SH-SY5Y (cell line): ENCODE data around the gene RHBDL3.

ENCODE experiments used
- GATA2 ChIP-seq: IDR thresholded peaks from 2 replicates; pipeline ENCODE4 v1.6.1; 2011; ENCODE audit warnings: mild to moderate bottlenecking, low read depth, low read length
- GATA3 ChIP-seq: IDR thresholded peaks from 2 replicates; pipeline ENCODE4 v1.6.1; 2011; ENCODE audit warnings: low read depth, mild to moderate bottlenecking, low read length, moderate library complexity

Gene RHBDL3, protein sequence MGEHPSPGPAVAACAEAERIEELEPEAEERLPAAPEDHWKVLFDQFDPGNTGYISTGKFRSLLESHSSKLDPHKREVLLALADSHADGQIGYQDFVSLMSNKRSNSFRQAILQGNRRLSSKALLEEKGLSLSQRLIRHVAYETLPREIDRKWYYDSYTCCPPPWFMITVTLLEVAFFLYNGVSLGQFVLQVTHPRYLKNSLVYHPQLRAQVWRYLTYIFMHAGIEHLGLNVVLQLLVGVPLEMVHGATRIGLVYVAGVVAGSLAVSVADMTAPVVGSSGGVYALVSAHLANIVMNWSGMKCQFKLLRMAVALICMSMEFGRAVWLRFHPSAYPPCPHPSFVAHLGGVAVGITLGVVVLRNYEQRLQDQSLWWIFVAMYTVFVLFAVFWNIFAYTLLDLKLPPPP

DNA sequence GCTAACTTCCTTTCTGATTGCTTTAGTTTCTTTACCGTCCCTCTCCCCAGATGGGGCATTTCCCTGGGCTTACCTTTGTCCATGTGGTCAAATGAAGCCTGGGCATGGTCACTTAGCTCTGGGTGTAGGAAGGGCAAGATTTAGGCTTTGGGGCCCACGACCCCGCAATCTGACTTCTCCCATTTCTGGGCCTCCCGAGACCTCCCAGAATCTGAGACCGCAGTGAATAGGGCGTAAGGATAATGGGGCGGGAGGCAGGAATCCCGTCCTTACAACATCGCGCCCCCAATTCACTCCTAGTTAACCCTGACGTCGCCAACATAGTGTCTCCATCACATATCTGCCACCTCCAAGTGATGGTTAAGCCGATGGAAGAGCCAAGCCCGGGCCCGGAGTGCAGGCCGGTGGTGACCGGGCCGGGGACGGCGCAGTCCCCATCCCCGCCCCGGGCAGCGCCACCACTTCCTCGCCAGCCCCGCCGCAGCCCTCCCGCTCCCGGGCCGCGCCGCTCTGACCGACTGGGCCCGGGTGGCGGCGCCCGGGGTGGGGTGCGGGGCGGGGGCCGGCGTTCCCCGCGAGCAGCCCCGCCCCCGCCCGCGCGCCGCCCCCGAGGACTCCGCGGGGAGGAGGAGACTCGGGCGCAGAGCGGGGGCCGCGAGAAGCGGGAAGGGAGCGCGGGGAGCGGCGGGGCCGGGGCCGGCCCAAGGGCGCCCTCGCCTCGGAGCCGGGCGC is at the start of gene RHBDL3:
TSS of gene RHBDL3 (plus strand) at position 641 of the 732 bp plus-strand sequence. CDS start 358 bp downstream, outside the sequence.
- no peak for TF ChIP-seq GATA3
- TF ChIP-seq GATA2: no peak

DNA sequence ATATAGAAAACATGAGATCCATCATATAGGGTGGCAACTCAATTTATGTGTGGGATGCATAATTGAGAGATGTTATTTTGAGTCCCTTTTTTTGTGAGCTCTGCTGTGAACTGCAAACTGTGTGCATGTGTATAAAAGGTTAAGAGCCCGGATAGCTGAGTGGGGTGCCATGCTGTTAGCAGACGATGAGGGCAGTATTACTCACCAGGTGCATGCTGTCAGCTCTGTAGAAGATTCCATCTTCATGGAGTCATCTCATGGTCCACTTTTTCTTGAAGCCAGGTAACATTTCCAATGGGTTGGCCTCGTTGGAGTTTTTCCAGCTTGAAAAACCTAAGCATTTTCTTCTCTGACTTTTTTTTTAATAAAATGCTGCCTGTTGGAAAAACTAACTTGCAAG is 43.0 kb upstream of the RHBDL3 start:
- TF ChIP-seq GATA3: no peak
- no peak for TF ChIP-seq GATA2

DNA sequence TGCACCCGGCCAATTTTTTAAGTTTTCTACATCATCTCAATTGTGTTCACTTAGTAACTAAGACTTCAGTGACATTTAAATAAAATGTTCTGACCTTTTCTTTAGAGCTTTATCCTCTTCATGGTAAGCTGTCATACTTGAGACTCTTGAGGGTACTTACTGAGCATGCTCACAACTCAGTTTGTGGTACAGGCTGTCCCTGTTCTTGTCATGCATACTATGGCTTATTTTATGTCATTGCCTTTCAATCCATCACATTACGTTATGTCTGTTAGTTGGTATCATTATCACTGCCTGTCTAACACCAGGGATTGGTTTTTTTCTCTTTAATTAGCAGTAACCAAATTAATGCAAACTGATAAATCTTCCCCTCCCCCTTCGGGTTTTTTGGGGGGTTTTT is 41.9 kb upstream of the RHBDL3 start:
- TF ChIP-seq GATA2 (no peak), GATA3 (no peak)

DNA sequence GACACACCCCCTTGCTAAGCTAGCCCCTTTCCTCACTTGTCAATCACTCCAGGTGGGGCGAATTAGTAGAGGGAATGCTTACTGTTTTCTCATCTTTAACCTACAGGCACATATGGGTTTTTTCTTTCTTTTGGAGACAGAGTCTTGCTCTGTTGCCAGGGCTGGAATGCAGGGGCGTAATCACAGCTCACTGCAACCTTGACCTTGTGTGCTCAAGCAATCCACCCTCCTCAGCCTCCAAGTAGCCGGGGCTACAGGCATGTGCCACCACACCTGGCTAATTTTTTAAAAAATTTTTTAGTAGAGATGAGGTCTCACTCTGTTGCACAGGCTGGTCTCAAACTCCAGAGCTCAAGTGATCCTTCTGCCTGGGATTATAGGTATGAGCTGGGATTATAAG is 38.7 kb upstream of the RHBDL3 start:
- TF ChIP-seq GATA2 (no peak), GATA3 (no peak)

DNA sequence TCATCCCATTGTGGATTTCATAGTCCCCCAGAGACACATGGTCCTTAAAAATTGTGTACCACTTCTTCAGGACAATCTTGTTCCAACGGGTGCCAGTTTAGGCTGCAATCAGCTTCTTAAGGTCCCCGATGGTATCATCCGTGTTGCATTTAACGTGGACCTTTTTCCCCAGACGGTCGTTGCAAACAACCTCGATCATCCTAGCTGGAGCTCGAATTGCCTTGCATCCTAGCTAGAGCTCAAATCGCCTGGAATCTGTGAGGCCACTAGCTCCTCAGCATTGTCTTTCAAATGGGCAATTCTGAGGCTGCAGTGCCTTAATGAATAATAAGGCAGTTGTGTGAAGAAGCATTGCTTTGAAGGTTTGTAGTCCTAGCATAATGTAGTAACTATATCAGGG is 37.7 kb upstream of the RHBDL3 start:
- TF ChIP-seq GATA3: no peak
- no peak for TF ChIP-seq GATA2

DNA sequence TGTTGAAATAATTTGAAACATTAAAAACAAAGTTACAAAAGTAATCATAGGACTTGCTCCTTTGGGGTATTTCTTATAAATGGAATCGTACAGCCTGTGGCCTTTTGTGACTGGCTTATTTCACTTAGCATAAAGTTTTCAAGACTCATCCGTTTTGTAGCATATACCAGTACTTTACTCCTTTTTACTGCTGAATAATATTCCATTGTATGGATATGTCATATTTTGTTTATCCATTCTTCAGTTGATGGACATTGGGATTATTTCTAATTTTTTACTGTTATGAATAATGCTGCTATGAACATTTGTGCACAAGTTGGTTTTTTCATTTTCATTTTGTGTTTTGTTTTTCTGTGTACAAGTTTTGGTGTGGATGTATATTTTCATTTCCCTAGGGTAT is 30.0 kb upstream of the RHBDL3 start:
- TF ChIP-seq GATA2: no peak
- TF ChIP-seq GATA3: no peak

DNA sequence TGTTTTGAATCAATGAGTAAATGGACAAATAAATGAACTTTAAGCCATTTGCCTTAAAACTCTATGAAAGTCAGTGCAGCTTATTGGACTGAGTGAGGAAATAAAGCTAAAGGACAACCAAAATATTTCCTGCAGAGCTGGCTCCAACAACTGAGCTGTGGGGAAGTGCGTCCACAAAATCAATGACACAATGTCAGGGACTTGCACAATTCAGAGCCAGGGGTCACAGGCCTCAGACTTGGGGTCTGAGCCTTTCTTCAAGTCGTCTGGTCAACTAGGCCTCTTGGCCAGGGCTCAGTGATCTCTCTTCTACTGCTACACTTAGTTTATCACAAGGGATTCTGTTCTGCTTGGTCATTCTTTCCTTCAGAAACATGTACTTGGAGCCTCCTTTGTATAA is 26.2 kb upstream of the RHBDL3 start:
- TF ChIP-seq GATA3: no peak
- no peak for TF ChIP-seq GATA2

DNA sequence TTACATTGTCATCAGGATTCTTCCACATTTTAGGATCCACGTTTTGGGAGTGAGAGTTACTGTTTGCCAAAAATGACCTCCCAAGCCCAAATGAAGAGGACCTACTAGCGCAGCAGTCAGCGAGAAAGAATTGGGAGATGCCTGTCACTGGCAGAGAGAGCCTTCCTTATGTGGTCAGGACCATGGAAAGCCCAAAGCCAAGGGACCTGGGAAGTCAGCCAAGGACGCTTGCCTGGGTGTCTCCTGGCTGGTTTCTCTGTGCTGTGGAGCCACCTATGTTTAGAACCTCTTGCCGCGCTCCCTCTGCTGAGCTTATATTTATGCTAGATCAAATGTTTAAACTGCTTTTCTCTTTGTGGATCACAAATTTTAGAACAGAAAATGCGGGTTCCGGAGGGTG is 24.9 kb upstream of the RHBDL3 start:
- TF ChIP-seq GATA2 (no peak), GATA3 (no peak)

DNA sequence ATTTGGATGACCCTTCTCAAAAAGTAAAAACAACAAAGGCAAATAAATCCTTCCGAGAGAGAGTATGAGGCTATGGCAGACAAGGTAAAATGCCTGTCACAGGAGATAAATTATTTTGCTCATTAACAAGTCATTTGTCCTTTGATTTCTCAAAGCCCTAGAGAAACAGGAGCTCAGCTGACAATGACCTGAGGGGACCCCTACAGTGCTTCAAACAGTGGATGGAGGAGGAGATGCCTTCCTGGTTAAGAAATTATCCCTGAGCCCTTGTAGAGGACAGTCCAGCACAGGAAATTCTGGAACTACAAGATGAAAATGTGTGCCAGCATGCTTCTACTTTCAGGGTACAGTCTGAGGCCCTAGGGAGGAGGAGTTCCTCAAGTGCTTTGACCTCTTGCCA is 24.0 kb upstream of the RHBDL3 start:
- TF ChIP-seq GATA3 (no peak), GATA2 (no peak)

DNA sequence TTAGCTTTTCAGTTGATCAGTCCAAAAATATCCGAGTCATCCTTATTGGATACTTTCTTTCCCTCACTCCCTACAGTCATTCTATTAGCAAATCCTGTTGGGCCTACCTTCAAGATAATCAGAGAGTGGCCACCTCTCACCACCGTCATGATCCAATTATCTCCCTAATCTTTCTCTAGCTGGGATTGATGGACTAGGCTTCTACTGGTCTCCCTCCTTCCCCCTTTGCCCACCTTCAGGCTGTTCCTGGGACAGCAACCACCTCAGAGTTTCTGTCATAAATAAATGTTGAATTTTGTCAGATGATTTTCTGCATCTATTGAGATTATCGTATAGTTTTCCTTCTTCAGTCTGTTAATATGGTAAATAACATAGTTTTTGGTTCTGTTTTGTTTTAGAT is 16.2 kb upstream of the RHBDL3 start:
- TF ChIP-seq GATA3: no peak
- no peak for TF ChIP-seq GATA2

DNA sequence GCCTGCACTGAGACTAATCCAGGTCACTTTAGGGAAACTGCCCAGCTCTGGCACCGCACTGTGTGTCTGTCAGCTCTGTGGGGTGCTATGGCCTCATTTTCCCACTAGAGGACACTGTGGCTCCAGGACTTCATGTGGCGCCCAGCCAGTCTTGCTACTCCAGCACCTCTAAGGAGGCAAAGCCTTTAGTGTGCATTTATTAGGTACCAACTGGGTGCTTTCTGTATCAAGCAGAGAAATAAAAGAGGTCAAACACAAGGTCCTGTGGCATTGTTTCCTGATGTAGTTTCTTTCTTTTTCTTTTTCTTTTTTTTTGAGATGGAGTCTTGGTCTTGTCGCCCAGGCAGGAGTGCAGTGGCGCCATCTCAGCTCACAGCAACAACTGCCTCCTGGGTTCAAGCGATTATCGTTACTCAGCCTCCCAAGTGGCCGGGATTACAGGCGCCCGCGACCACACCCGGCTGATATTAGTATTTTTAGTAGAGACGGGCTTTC is 12.5 kb upstream of the RHBDL3 start:
- TF ChIP-seq GATA3 (no peak), GATA2 (no peak)

DNA sequence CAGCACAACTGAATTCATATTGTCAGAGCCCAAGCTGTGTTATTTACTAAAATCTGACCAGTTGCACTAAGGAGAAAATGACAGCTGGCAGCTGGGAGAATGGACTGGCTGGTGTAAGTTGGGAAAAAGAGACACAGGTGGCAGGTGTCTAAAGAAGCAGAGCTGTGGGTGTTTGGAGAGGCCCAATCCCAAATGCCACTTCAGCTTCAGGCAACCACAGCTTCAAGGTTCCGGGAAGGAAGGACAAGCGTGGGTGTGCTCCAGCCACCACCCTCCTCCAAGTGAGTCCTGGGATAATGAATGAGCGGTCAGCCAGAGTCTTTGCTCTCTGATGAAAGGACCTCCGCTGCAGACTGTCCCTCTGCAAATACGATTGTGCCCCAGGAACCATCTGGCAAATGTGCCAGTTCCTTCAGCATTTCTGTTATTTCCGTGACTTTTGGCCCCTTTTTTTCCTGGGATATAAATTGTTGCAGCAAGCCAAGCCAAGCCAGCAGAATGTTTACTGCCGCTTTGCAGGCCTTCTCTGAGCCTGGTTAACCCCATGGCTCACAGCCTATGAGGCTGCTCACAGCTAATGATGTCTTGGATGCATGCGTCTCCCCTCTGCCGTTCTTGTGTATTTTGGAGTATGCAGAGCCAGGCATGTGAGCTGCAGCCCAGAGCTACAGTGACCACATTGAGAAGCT is 9.5 kb upstream of the RHBDL3 start:
- no peak for TF ChIP-seq GATA3
- TF ChIP-seq GATA2: no peak

DNA sequence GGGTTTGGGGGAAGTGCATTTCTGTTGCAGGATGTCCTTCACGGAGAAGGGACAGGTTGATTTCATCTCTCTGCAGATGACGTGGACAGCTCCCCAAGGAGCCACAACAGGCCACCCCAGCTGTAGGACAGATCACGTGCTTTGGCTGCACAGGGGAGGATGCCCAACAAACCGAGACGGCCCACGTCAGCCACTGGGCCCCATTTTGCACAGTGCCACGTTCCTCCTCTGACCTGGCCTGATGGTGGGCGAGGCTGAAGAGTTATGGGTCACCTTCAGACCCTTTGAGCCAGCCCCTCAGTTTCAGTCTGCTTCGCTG is 9.0 kb upstream of the RHBDL3 start:
- TF ChIP-seq GATA3 (no peak), GATA2 (no peak)

DNA sequence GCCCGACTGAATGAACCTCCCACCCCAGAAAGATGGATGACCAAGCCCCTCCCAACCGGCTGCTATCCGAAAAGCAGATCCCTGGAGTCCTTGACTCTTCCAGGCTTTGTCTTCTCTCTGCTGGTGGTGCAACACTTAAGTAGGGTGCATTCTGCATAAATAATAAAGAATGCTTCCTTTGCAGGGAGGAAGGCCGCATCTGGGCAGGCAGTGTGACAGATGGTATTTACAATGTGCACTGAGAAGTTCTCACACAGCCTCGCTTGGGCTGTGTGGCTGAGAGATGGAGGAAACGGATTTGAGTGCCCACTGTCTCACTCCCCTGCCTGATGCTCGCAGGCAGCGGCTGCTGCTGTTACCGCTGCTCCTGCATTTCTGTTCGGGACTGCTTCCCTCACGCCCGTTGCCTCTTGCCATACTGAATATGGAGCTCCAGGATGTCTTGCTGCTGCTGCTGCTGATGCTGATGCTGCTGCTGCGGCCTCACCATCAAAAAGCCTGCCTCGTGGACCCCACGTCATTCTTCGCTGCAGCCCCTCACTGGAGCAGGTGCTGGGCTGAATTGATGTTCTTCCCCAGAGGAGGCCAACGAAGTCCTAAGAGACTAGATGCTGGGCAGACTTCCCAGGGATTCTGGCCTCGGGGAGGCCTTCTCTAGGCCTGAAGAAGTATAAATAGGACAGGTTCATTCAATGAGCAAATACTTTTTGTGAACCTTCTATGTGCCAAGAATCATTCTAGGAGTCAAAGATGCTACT is 7.1 kb upstream of the RHBDL3 start:
- TF ChIP-seq GATA3 (no peak), GATA2 (no peak)

DNA sequence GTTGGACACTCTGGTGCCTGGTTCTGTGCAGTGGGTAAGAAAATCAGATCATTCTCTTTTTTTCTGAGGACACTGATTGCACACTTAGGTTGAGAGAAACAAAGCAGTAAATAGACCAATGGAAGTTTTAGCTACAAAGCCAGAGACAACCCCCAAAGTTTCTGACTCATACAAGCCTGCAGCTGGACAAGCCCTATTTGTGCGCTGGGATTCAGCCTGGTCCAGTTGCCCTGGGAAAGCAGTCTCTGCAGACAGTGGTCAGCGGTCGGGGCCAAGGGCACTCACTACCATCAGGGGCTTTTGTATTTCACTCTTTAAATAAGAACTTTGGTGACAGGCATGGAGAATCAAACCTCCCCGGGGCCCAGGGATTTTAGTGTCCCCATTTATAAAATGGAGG is 6.0 kb upstream of the RHBDL3 start:
- TF ChIP-seq GATA2: no peak
- TF ChIP-seq GATA3: no peak

DNA sequence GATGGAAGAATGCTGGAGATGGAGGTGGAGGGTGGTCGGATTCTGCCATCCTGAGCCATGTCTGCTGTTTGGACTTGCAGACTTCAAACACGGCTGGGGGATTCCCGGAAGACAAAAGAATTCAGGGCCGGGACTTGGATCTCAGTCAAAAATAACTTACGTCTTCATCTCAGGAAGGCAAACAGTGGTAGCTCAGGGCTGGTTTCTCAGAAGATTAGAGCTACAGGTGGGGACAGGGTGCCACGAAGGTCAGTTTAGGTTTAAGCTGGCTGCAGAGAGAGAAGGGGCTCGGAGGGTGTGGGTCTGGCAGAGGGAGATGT is 4.3 kb upstream of the RHBDL3 start:
- TF ChIP-seq GATA2 (no peak), GATA3 (no peak)
